GM19438 (cell line): ENCODE measurements around the gene CPPED1.

ENCODE experiments used
- ATAC-seq: cut with Tn5 transposase; IDR thresholded peaks from one replicate; pipeline ENCODE4 v1.9.1; 2021; ENCODE audit warnings: low read depth; ENCODE audit not compliant: unreplicated experiment

The CPPED1 gene

DNA sequence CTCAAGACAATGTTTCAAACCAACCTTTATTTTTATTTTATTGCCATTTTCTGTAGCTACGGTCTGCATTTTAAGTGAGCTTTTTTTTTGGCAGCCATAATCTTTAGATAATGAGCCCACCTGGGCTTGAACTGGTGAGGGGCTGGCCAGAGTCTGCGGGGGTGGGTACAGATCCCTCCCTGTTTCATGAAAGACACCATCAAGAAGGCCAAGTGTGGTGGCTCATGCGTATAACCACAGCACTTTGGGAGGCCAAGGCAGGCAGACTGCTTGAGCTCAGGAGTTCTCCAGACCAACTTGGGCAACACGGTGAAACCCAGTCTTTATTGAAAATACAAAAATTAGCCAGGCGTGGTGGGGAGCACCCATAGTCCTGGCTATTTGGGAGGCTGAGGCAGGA, 113.7 kb downstream of the CPPED1 start:
- no peak for ATAC-seq

DNA sequence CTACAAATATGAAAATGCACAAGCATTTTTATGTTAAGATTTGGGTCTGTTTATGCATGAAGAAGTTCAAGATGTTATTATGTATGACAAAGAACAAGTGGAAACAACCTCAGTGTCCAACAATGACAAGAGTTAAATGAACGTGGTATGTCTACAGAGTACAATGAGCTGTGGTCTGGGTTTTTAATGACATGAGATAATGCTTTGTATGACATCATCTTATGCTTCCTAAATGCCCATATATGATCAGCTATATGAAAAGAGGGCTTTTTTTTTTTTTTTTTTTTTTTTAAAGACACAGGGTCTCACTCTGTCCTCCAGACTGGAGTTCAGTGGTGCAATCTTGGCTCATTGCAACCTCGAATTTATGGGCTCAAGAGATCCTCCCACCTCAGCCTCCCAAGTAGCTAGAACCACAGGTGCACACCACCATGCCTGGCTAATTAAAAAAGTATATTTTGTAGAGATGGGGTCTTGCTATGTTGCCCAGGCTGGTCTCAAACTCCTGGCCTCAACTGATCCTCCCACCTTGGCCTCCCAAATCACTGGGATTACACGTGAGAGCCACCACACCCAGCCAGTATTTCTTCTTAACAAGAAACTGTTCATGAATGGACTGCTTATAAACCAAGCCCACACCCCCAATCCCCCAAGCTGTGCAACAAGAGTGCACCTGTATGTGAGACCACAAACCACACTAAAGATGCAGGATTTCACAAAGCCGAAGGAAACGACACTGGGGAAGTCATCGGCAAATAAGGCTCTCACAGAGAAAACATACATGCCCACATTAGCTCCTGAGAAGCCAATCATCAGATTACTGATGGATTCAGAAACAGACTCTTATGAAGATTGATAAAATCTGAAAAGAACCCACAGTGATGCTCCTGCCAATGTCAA, 114.5 kb downstream of the CPPED1 start:
- no peak for ATAC-seq

GRCh38 chr16:12685806-12686205, 117.9 kb downstream of the CPPED1 start:
- no peak for ATAC-seq

DNA sequence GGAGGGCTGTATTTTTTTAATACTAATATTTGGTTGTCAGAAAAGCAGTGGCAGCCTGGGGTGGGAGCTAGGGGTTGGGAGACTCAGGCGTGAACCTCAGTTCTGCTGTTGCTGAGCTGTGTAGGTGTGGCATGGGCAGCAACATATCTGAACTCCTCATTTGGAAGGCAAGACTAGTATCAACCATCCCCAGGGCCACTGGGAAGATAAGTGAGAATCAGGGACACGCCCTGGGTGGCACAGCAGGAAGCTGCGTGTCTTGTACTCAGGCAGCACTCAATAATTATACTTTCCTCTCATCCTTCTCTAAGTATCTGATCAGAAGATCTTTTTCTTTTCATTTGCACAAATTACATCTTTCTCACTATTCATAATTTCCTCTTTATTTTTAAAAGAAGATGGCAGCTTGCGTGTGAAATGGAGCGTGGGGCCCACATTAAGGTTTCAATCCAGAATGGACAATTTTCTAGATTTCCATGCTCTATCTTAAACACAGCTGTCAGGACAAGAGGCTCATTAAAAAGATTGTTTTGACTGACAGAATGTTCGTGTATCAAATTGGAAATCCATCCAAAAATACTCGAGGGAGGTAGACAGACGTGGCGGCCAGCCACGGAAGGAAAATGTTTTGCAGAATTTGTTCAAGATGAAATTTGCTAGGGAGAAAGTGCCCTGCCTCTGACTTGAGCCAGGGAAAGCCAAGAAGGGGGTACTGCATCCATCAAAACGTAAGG, 121.1 kb downstream of the CPPED1 start:
- ATAC-seq: no peak

- no peak for ATAC-seq
Measured at GRCh38 chr16:12681653-12682052, 122.0 kb downstream of the CPPED1 start.

DNA sequence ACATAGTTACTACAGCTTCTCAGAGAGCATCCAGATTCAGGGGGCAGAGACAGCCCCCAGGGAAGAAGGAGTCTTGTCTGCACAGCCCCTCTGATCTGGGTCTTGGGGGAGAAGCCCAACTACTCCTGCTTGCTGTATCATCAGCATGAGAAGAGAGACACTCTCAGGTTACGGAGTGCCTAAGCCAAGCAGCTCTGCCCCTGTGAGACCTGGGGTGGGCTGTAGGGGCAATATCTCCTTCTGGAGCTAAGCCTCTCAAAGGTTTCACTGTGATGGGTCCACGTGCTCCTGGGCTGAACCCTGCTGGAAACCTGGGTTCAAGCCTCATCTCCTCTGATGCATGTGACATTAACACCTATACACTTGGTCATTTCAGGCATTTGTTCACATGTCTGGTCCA, 123.2 kb downstream of the CPPED1 start:
- ATAC-seq: no peak

GRCh38 chr16:12679660-12680272, 123.9 kb downstream of the CPPED1 start:
- no peak for ATAC-seq

GRCh38 chr16:12678983-12679382, 124.7 kb downstream of the CPPED1 start:
- no peak for ATAC-seq

DNA sequence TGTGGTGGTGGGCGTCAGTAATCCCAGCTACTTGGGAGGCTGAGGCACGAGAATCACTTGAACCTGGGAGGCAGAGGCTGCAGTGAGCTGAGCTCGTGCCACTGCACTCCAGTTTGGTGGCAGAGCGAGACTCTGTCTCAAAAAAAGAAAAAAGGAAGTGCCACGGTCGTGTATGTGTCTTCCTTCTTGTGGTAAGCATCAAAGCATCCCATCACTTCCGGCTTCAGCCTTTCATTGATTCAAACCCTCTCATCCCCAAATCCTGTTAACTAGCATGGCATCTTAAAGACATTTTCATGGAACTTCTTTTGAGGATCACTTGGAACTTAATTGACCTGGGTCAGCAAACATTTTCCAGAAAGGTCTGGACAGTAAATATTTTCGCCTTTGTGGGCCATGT, 126.2 kb downstream of the CPPED1 start:
- no peak for ATAC-seq

DNA sequence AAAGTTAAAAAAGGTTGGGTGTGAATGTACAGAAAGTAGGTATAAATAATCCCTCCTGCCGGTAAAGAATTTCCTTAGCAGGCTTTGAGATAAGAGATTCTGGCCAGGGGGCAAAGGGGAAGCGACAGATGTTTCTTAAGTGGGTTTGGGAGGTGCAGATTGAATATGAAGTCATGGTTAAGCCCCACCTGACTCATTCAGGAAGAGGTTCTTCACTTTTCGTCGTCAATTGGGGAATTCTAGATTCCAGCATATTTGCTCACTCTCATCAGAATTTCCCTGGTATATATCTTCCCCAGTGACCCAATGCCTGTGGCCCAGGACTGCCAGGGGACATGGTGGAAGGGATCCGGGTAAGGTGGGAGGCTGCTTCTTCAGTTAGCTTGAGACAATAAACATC, 127.8 kb downstream of the CPPED1 start:
- no peak for ATAC-seq

DNA sequence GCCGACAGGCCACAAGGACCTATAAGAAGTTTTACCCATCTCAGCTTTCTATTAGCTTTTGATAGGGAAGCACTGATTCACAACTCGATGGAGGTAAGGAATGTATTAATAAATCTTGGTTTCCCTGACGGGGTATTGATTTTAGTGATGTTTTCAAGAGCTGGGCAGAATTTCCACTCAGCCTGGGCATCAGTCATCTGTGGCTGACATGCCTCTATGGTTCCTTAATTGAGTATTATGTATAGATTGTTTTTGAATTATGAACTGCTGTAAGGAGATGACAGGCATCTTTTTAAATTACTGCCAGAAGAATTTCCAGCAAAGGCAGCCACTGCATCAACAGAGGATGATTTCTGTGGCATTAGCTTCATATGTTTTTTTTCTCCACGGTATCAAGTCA, 128.6 kb downstream of the CPPED1 start:
- no peak for ATAC-seq

GRCh38 chr16:12674524-12674923, 129.2 kb downstream of the CPPED1 start:
- no peak for ATAC-seq

DNA sequence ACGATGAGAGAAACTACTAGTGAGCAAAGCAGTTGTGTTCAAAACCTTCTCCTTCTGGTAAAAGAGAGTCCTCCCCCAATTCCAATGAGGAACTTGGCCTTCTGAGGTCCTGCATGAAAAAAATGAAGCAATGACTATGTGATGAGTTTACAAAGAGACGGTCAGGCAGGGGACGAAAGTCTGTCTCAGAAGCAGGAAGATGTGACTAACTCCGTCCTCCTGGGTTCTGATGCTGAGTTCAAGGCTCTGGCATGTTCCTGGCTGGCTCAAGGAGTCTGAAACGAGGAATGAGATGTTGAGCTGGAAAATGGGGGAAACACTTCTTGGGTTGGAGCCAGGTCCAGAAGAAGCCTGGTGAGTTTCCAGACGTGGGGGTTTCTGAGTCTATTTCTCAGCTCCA, 129.6 kb downstream of the CPPED1 start:
- no peak for ATAC-seq

DNA sequence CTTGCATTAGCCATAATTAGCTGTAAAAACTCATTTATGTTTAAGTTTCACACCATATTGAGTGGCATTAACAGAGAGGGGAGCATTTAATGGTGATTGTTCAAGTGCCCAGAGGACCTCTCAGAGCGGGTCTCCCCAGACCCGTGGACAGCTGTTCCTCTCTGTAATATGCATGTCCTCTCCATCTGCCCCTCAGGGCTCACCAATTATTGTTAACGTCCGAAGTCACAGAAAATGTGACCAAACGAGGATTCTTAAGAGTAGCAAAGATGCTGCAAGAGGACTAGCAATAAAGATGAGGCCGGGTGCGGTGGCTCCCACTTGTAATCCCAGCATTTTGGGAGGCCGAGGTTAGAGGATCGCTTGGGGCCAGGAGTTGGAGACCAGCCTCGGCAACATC, 130.2 kb downstream of the CPPED1 start:
- ATAC-seq: no peak

DNA sequence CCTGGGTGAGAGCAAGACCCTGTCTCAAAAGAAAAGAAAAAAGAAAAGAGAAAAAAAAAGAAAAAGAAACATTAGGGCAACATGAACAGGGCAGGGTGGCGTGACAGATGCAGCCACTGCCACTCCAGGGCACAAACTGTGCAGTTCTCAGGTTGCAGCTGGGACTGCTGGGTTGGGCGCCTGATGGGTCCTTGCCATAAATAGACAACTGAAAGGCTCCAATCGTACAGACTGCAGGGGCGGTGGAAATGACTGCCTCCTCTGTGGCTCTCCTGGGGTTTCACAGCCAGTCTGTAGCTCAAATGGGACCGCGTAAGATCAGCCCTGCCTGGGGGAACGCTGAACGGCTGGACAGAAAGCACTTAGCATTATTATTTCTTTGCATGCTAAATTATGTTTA, 130.7 kb downstream of the CPPED1 start:
- no peak for ATAC-seq

DNA sequence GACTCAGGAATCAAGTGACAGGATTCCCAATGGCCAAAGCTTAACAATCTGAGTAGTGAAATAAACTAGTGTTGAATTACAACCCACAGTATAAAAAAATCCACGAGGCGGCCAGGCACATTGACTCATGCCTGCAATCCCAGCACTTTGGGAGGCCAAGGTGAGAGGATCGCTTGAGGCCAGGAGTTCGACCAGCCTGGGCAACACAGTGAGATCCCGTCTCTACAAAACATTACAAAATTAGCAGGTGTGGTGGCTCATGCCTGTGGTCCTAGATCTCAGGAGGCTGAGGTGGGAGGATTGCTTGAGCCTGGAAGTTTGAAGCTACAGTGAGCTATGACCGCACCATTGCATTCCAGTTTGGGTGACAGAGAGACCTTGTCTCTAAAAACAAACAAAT, 133.8 kb downstream of the CPPED1 start:
- ATAC-seq: no peak

DNA sequence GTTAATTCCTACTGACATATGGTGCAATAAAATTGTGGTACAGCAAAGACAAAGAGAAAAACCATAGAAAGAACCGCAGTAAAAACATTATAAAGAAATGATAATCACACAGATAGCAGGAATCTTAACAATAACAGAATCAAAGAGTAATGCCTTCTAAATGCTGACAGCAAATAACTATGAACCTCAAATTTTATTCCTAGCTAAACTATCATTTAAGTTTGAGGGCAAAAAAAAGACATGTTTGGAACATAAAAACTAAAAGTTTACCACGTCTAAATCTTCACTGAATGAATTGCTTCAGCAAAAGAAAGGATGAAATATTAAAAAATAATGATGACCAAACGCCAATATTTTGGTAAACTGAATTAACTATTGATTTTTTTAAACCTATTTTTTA, 135.8 kb downstream of the CPPED1 start:
- no peak for ATAC-seq

DNA sequence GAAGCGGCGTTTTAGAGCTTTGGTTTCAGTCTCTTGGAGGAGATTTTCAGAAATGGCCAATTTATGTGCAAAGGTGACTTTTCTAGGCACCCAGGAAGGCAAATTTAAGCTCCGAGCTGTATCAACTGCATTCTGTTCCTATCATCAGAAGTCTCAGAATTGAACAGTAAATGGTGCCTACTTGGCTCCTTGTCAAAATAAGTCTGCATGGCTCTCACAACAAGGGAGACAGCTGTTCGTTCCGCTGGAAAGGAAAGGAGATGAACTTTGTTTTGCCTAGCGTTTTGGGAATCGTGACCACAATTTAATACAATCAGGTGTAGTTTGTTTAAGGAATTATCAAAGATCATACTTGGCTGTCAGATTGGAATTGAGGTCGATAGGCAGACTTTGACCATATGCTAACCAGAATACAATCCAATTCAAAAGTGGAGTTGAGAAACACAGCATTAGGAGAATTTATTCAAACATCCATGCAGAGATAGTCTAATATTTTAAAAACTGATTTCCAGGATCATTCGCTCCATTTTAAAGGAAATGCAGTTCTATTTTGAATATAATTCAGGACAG, 139.4 kb downstream of the CPPED1 start:
- ATAC-seq: no peak

DNA sequence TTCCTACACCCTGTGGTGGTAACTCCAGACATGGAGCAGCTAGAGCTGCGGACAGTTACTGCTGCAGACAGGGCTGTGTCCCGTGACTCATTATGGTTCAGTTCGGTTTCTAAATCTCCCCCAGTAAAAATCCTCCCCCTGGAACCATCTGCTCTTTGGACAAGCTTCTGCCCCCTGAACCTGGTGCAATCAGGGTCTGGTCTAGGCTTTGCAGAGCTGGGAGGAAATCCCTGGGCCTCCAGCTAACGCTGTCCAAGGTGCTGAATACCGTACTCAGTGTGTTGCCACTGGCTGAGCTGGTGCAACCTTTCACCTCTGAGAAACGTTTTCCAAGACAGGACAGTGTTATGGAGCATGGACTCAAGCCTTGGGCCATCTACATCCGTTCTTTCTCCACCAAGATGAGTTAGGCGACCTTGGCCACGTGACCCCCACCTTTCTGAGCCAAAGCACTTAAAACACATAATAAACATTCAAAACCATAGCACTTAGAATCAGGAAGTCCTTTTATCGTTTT, 142.0 kb downstream of the CPPED1 start:
- ATAC-seq: no peak

- ATAC-seq: no peak
Measured at GRCh38 chr16:12659871-12660270, 143.8 kb downstream of the CPPED1 start.

DNA sequence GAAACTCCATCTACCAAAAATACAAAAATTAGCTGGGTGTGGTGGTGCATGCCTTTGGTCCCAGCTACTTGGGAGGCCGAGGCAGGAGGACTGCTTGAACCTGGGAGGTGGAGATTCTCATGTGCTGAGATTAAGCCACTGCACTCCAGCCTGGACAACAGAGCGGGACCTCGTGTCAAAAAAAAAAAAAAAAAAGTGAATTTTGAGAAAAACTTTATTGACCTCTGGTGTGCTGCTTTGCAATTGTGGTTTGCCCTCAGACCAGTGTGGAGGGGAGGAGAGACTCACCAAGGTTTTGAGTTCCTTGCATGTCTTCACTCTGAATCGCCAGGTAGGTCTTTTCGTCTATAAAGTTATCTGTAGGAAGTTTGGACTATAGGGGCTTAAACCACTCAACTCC, 145.2 kb downstream of the CPPED1 start:
- no peak for ATAC-seq
